ENCODE results near the gene SPIRE1.
"Not testable (repeated sequence)": the region's sequence is repeated elsewhere in the genome, so short reads cannot be mapped to it uniquely, and the experiment has no call there.

The SPIRE1 gene

GRCh38 chr18:12551943-12552878 is 105.7 kb downstream of the SPIRE1 start:
- not testable (repeated sequence) for DNase-seq

GRCh38 chr18:12551466-12551865 is 106.4 kb downstream of the SPIRE1 start:
- DNase-seq: not testable (repeated sequence)

- no peak for DNase-seq
Observed at GRCh38 chr18:12543697-12544096, 114.2 kb downstream of the SPIRE1 start.

- DNase-seq: no peak
Observed at GRCh38 chr18:12540751-12541150, 117.2 kb downstream of the SPIRE1 start.

GRCh38 chr18:12539158-12539557 is 118.7 kb downstream of the SPIRE1 start:
- DNase-seq: not testable (repeated sequence)

- no peak for DNase-seq
Observed at GRCh38 chr18:12534820-12535219, 123.1 kb downstream of the SPIRE1 start.

- no peak for DNase-seq
Observed at GRCh38 chr18:12532661-12533060, 125.2 kb downstream of the SPIRE1 start.

- DNase-seq: no peak
Observed at GRCh38 chr18:12531749-12532148, 126.2 kb downstream of the SPIRE1 start.

GRCh38 chr18:12520442-12520992 is 137.4 kb downstream of the SPIRE1 start:
- DNase-seq: no peak

- no peak for DNase-seq
Observed at GRCh38 chr18:12518832-12519531, 138.9 kb downstream of the SPIRE1 start.

- no peak for DNase-seq
Observed at GRCh38 chr18:12518326-12518725, 139.6 kb downstream of the SPIRE1 start.

- DNase-seq: no peak
Observed at GRCh38 chr18:12517142-12517825, 140.6 kb downstream of the SPIRE1 start.

- DNase-seq: no peak
Observed at GRCh38 chr18:12516049-12516630, 141.8 kb downstream of the SPIRE1 start.

GRCh38 chr18:12515550-12515949 is 142.4 kb downstream of the SPIRE1 start:
- DNase-seq: no peak

- DNase-seq: no peak
Observed at GRCh38 chr18:12507007-12507406, 150.9 kb downstream of the SPIRE1 start.

- no peak for DNase-seq
Observed at GRCh38 chr18:12500986-12501385, 156.9 kb downstream of the SPIRE1 start.

GRCh38 chr18:12497839-12498238 is 160.1 kb downstream of the SPIRE1 start:
- no peak for DNase-seq

- DNase-seq: no peak
Observed at GRCh38 chr18:12497296-12497695, 160.6 kb downstream of the SPIRE1 start.

- no peak for DNase-seq
Observed at GRCh38 chr18:12492907-12493306, 165.0 kb downstream of the SPIRE1 start.

- DNase-seq: no peak
Observed at GRCh38 chr18:12491611-12492435, 166.1 kb downstream of the SPIRE1 start.

GRCh38 chr18:12485479-12486105 is 172.3 kb downstream of the SPIRE1 start:
- DNase-seq: no peak
